Endodermal cell (in vitro differentiated cells): ENCODE measurements around the gene CD34. TPM values are rescaled to one million over a fixed set of nuclear protein-coding genes. Genes with fewer than 3 reads are reported as not detected.

Experiments
- DNase-seq: peaks from one replicate; pipeline ENCODE4 v3.0.0-alpha.2; 2017
- H3K27ac ChIP-seq: 2 replicates; pipeline ENCODE4 v1.5.1; 2013; ENCODE audit warnings: mild to moderate bottlenecking, low read depth, low read length, moderate library complexity
- H3K27me3 ChIP-seq: 2 replicates; pipeline ENCODE4 v1.6.1; 2013; ENCODE audit warnings: mild to moderate bottlenecking, low read length, moderate library complexity; ENCODE audit not compliant: insufficient read depth, control insufficient read depth, poor library complexity, severe bottlenecking
- H3K36me3 ChIP-seq: 2 replicates; pipeline ENCODE4 v1.7.0; 2013; ENCODE audit warnings: mild to moderate bottlenecking, low read length, moderate library complexity; ENCODE audit not compliant: control insufficient read depth, insufficient read depth
- H3K4me1 ChIP-seq: one replicate; pipeline ENCODE4 v1.7.0; 2013; ENCODE audit warnings: low read length; ENCODE audit not compliant: control insufficient read depth, insufficient read depth
- H3K4me3 ChIP-seq: 2 replicates; pipeline ENCODE4 v1.5.1; 2013; ENCODE audit warnings: mild to moderate bottlenecking, low read length, moderate library complexity
- H3K9ac ChIP-seq: 2 replicates; pipeline ENCODE4 v1.6.1; 2013; ENCODE audit warnings: mild to moderate bottlenecking, low read length, moderate library complexity; ENCODE audit not compliant: poor library complexity, severe bottlenecking; ENCODE audit errors: extremely low read depth
- H3K9me3 ChIP-seq: 2 replicates; pipeline ENCODE4 v1.6.1; 2013; ENCODE audit warnings: mild to moderate bottlenecking, low read length, moderate library complexity; ENCODE audit not compliant: control insufficient read depth
- H3K27ac Mint-ChIP-seq: 2 replicates; pipeline ENCODE4 v1.8.0; 2020; ENCODE audit warnings: mixed read lengths
- H3K27me3 Mint-ChIP-seq: 2 replicates; pipeline ENCODE4 v1.8.0; 2021; ENCODE audit warnings: mild to moderate bottlenecking, mixed read lengths; ENCODE audit not compliant: insufficient read depth
- H3K36me3 Mint-ChIP-seq: 2 replicates; pipeline ENCODE4 v1.8.0; 2020; ENCODE audit warnings: low read depth, mixed read lengths
- H3K4me1 Mint-ChIP-seq: 2 replicates; pipeline ENCODE4 v1.8.0; 2020; ENCODE audit warnings: mixed read lengths
- H3K4me3 Mint-ChIP-seq: 2 replicates; pipeline ENCODE4 v1.8.0; 2020; ENCODE audit warnings: mild to moderate bottlenecking, moderate library complexity, mixed read lengths
- H3K9me3 Mint-ChIP-seq: 2 replicates; pipeline ENCODE4 v1.8.0; 2020; ENCODE audit warnings: mild to moderate bottlenecking, mixed read lengths
- CTCF ChIP-seq: fragments of 200-600 bp; sonication (generic); conservative IDR thresholded peaks from 2 replicates; pipeline ENCODE4 v1.5.0; 2021; ENCODE audit warnings: antibody characterized with exemption, mild to moderate bottlenecking
- WGBS, 2 experiments: methylation state at CpG; one replicate each; pipeline versions ENCODE4 v1.1.5 to v1.1.7; 2013; ENCODE audit warnings: missing lambda C conversion rate in 2 of 2, mixed read lengths in 1 of 2; ENCODE audit not compliant: insufficient coverage in 1 of 2, insufficient read length in 1 of 2; 5-methylcytosine and 5-hydroxymethylcytosine counted together
- total RNA-seq, 2 donors: library from RNA; stranded (reverse); fragmentation: NEBNext Ultra II Directional in 1 of 2; extraction: Animal tissue kit (Norgen Biotek cat#: 25700) in 1 of 2; gene quantifications; 2 replicates in 1 of 2; 3 replicates in 1 of 2; pipeline ENCODE4 v1.2.1, GENCODE V29; 2021

The CD34 gene
- total RNA-seq, 2 donors from 2014 or later, result 1.6 to 6.9 TPM

DNA sequence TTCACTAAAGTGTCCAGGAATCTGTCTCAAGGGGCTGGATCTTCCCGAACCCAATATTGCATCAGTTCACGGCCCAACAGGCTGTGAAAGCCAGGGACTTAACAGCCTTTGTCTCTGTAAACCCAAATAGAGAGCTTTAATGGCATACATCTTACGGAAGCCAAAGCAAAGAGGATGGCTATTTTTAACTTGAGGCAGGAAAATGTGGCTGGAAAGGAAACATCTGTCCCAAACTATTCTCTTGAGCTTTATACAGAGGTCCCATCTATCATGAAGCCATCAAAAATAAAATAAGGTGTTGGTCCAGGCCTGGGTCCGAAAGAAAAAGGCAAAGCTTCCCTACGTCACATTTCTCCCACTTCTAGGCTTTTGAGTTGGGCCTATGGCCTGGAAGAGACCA lies 7.7 kb upstream of the CD34 start:
- no peaks in the 10 kb centered on the region for H3K36me3 Mint-ChIP-seq
- peaks cover 31% of the 10 kb centered on the region for H3K4me1 Mint-ChIP-seq
- DNase-seq, result no peak

GRCh38 chr1:207918011-207918410 lies 7.1 kb upstream of the CD34 start:
- H3K27me3 Mint-ChIP-seq, result peaks cover 30% of the 10 kb centered on the region
- Histone ChIP-seq H3K27me3 (peaks cover 6% of the 10 kb centered on the region), H3K4me1 (no peaks in the 10 kb centered on the region), H3K4me3 (peak overlapping the region; percentile 56), H3K9ac (peak overlapping the region; percentile 31), H3K9me3 (no peaks in the 10 kb centered on the region), H3K27ac (peak overlapping the region; percentile 45), H3K36me3 (no peaks in the 10 kb centered on the region)
- peak; percentile 58 for DNase-seq
- peak overlapping the region; percentile 95 for H3K27ac Mint-ChIP-seq
- no peaks in the 10 kb centered on the region for H3K36me3 Mint-ChIP-seq
- WGBS, 2 experiments, result 56 to 70% methylated on average over 2 to 5 of the region's 5 CpGs
- peaks cover 27% of the 10 kb centered on the region for H3K4me1 Mint-ChIP-seq
- no peak overlapping the region for H3K4me3 Mint-ChIP-seq
- no peaks in the 10 kb centered on the region for H3K9me3 Mint-ChIP-seq
- TF ChIP-seq CTCF, result no peak

More for the DNA sequence above, 7.7 kb upstream of the CD34 start:
- no peak for TF ChIP-seq CTCF
- H3K27me3 ChIP-seq, result no peaks in the 10 kb centered on the region
- H3K4me1 ChIP-seq, result no peaks in the 10 kb centered on the region
- no peak overlapping the region for H3K4me3 Mint-ChIP-seq
- H3K36me3 ChIP-seq, result no peaks in the 10 kb centered on the region
- H3K27ac Mint-ChIP-seq, result peak overlapping the region; percentile 95
- peak overlapping the region; percentile 56 for H3K4me3 ChIP-seq
- 88 to 100% methylated on average over 3 to 5 of the region's 5 CpGs for WGBS, 2 experiments
- no peaks in the 10 kb centered on the region for H3K9me3 ChIP-seq
- H3K9ac ChIP-seq, result peak overlapping the region; percentile 31
- no peaks in the 10 kb centered on the region for H3K9me3 Mint-ChIP-seq
- peak overlapping the region; percentile 45 for H3K27ac ChIP-seq
- H3K27me3 Mint-ChIP-seq, result peaks cover 25% of the 10 kb centered on the region

DNA sequence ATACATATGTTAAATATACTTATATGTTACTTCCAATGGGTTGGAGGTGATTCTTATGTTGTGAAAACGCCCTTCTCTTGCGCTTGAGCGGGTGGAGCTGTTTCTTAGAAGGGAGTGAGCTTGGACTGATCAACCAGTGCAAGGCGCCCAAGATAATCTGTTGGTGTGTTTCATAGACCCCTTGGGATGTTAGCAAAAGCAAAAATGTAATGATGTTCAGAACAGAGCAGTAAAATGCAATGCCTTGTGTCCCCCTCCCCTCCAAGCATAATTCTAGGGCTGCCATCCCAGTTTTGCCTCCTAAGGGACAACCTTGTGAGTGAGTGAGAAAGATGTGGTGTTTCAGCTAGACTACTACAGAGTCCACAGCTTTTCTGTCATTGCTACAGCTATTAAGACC lies 6.2 kb upstream of the CD34 start:
- H3K4me3 Mint-ChIP-seq, result no peak overlapping the region
- peaks cover 38% of the 10 kb centered on the region for H3K27me3 Mint-ChIP-seq
- DNase-seq, result no peak
- H3K9me3 Mint-ChIP-seq, result no peaks in the 10 kb centered on the region
- no peaks in the 10 kb centered on the region for H3K4me1 ChIP-seq
- peaks cover 27% of the 10 kb centered on the region for H3K4me1 Mint-ChIP-seq
- H3K27ac Mint-ChIP-seq, result no peak overlapping the region
- TF ChIP-seq CTCF, result no peak
- H3K36me3 Mint-ChIP-seq, result no peaks in the 10 kb centered on the region
- H3K9me3 ChIP-seq, result no peaks in the 10 kb centered on the region
- no peak overlapping the region for H3K9ac ChIP-seq
- no peaks in the 10 kb centered on the region for H3K36me3 ChIP-seq
- no peak overlapping the region for H3K4me3 ChIP-seq
- H3K27me3 ChIP-seq, result peaks cover 15% of the 10 kb centered on the region
- no peak overlapping the region for H3K27ac ChIP-seq
- 93 to 94% methylated on average over 3 to 4 of the region's 4 CpGs for WGBS, 2 experiments
